Activated gamma-delta T cell treated with anti-CD3 and anti-CD28 coated beads, Interleukin-2, amount 50 U/mL, for 16 hours (primary cell): Measurements from ENCODE around the gene CCDC91.
A peak's percentile ranks its signal among the peaks of the same experiment; 100 is the strongest.
"Not testable (repeated sequence)": the region's sequence is repeated elsewhere in the genome, so short reads cannot be mapped to it uniquely, and the experiment has no call there.

Experiments
- DNase-seq: peaks from one replicate; pipeline ENCODE4 v3.0.0-alpha.2; 2020; ENCODE audit warnings: low read depth

The CCDC91 gene

GRCh38 chr12:28184375-28184774, 5.9 kb upstream of the CCDC91 start:
- DNase-seq: no peak

- no peak for DNase-seq
Measured at GRCh38 chr12:28186500-28186899, 3.8 kb upstream of the CCDC91 start.

- no peak for DNase-seq
Measured at GRCh38 chr12:28189784-28190320, 404 bp upstream of the CCDC91 start.

GRCh38 chr12:28191051-28192048, 1.1 kb downstream of the CCDC91 start:
- peak; percentile 16 for DNase-seq

- DNase-seq: no peak
Measured at GRCh38 chr12:28192125-28192524, 1.9 kb downstream of the CCDC91 start.

- not testable (repeated sequence) for DNase-seq
Measured at GRCh38 chr12:28194621-28195020, 4.4 kb downstream of the CCDC91 start.

GRCh38 chr12:28201136-28201535, 10.9 kb downstream of the CCDC91 start:
- not testable (repeated sequence) for DNase-seq

GRCh38 chr12:28202374-28203130, 12.3 kb downstream of the CCDC91 start:
- DNase-seq: no peak

- DNase-seq: no peak
Measured at GRCh38 chr12:28209782-28210181, 19.5 kb downstream of the CCDC91 start.

- no peak for DNase-seq
Measured at GRCh38 chr12:28212182-28212581, 21.9 kb downstream of the CCDC91 start.

GRCh38 chr12:28215021-28215420, 24.8 kb downstream of the CCDC91 start:
- DNase-seq: no peak

GRCh38 chr12:28216016-28216415, 25.8 kb downstream of the CCDC91 start:
- DNase-seq: no peak

GRCh38 chr12:28217805-28218204, 27.5 kb downstream of the CCDC91 start:
- no peak for DNase-seq

- DNase-seq: no peak
Measured at GRCh38 chr12:28218875-28219274, 28.6 kb downstream of the CCDC91 start.

- no peak for DNase-seq
Measured at GRCh38 chr12:28219827-28220226, 29.6 kb downstream of the CCDC91 start.

GRCh38 chr12:28222081-28222700, 31.9 kb downstream of the CCDC91 start:
- DNase-seq: peak; percentile 40

GRCh38 chr12:28223025-28223554, 32.8 kb downstream of the CCDC91 start:
- DNase-seq: no peak

- DNase-seq: no peak
Measured at GRCh38 chr12:28223858-28224257, 33.6 kb downstream of the CCDC91 start.

- DNase-seq: no peak
Measured at GRCh38 chr12:28226705-28227104, 36.4 kb downstream of the CCDC91 start.

GRCh38 chr12:28227251-28227650, 37.0 kb downstream of the CCDC91 start:
- no peak for DNase-seq

- DNase-seq: no peak
Measured at GRCh38 chr12:28231248-28231647, 41.0 kb downstream of the CCDC91 start.
